SK-N-SH treated with all-trans-retinoic acid at 6 μM for 48 hours (cell line): ENCODE results near the gene MARCHF5.
A peak's percentile ranks its signal among the peaks of the same experiment; 100 is the strongest.

Experiments
- ATAC-seq: fragments of 200-7000 bp; cut with Tn5 transposase; 3 replicates; pipeline ENCODE4 v1.9.1; 2020; ENCODE audit warnings: mild to moderate bottlenecking, moderate library complexity
- ARNTL ChIP-seq: fragments of 450-650 bp; formaldehyde crosslinking; IDR thresholded peaks from 2 replicates; pipeline ENCODE4 v1.5.0; 2020; ENCODE audit warnings: low read depth, mild to moderate bottlenecking, moderate library complexity, borderline replicate concordance
- BACH2 ChIP-seq: fragments of 250-450 bp; sonication (Bioruptor Pico); IDR thresholded peaks from 2 replicates; pipeline ENCODE4 v1.9.0; 2021; ENCODE audit warnings: mild to moderate bottlenecking, borderline replicate concordance
- CREB5 ChIP-seq: fragments of 250-450 bp; sonication (Bioruptor Pico); IDR thresholded peaks from 2 replicates; pipeline ENCODE4 v1.5.1; 2020; ENCODE audit warnings: low read depth, mild to moderate bottlenecking, moderate library complexity
- ESRRG ChIP-seq: fragments of 250-450 bp; sonication (Bioruptor Pico); IDR thresholded peaks from 2 replicates; pipeline ENCODE4 v1.6.1; 2021; ENCODE audit warnings: mild to moderate bottlenecking
- GLIS3 ChIP-seq: fragments of 250-450 bp; sonication (Bioruptor Pico); IDR thresholded peaks from 2 replicates; pipeline ENCODE4 v1.5.0; 2020; ENCODE audit warnings: mild to moderate bottlenecking, moderate library complexity
- ISL1 ChIP-seq: fragments of 250-450 bp; sonication (Bioruptor Pico); IDR thresholded peaks from 2 replicates; pipeline ENCODE4 v2.1.2; 2022; ENCODE audit warnings: mild to moderate bottlenecking, moderate library complexity
- OSR1 ChIP-seq: fragments of 250-450 bp; sonication (Bioruptor Pico); IDR thresholded peaks from 2 replicates; pipeline ENCODE4 v1.8.0; 2022; ENCODE audit warnings: moderate library complexity, mild to moderate bottlenecking, inconsistent platforms
- RARB ChIP-seq: fragments of 250-450 bp; sonication (Bioruptor Pico); IDR thresholded peaks from 2 replicates; pipeline ENCODE4 v1.8.0; 2021; ENCODE audit warnings: mild to moderate bottlenecking, moderate library complexity
- SNAI2 ChIP-seq: fragments of 250-450 bp; sonication (Bioruptor Pico); IDR thresholded peaks from 2 replicates; pipeline ENCODE4 v1.5.0; 2020; ENCODE audit warnings: mild to moderate bottlenecking, moderate library complexity
- TCF4 ChIP-seq: fragments of 250-450 bp; sonication (Bioruptor Pico); IDR thresholded peaks from 2 replicates; pipeline ENCODE4 v1.8.0; 2021; ENCODE audit warnings: mild to moderate bottlenecking, moderate library complexity, borderline replicate concordance
- TOX ChIP-seq: fragments of 250-450 bp; sonication (Bioruptor Pico); IDR thresholded peaks from 2 replicates; pipeline ENCODE4 v1.8.0; 2021; ENCODE audit warnings: mild to moderate bottlenecking, moderate library complexity, borderline replicate concordance
- TSHZ2 ChIP-seq: fragments of 250-450 bp; sonication (Bioruptor Pico); IDR thresholded peaks from 2 replicates; pipeline ENCODE4 v1.5.0; 2020; ENCODE audit warnings: mild to moderate bottlenecking, moderate library complexity
- ZC3H10 ChIP-seq: fragments of 250-450 bp; sonication (Bioruptor Pico); IDR thresholded peaks from 2 replicates; pipeline ENCODE4 v1.5.1; 2021; ENCODE audit warnings: mild to moderate bottlenecking, moderate library complexity
- ZFP30 ChIP-seq: fragments of 450-650 bp; formaldehyde crosslinking; IDR thresholded peaks from 2 replicates; pipeline ENCODE4 v1.5.0; 2022; ENCODE audit warnings: mild to moderate bottlenecking, moderate library complexity
- ZNF565 ChIP-seq: fragments of 450-650 bp; formaldehyde crosslinking; conservative IDR thresholded peaks from 2 replicates; pipeline ENCODE4 v1.5.0; 2020; ENCODE audit warnings: low read depth, mild to moderate bottlenecking, moderate library complexity
- ZNF70 ChIP-seq: fragments of 450-650 bp; formaldehyde crosslinking; IDR thresholded peaks from 2 replicates; pipeline ENCODE4 v1.5.0; 2020; ENCODE audit warnings: mild to moderate bottlenecking, moderate library complexity
- ZNF8 ChIP-seq: fragments of 450-650 bp; formaldehyde crosslinking; IDR thresholded peaks from 2 replicates; pipeline ENCODE4 v1.5.0; 2020; ENCODE audit warnings: mild to moderate bottlenecking, moderate library complexity
- TF ChIP-seq, protein P1 (sequence below): fragments of 250-450 bp; sonication (Bioruptor Pico); IDR thresholded peaks from 2 replicates; pipeline ENCODE4 v1.5.1; 2021; ENCODE audit warnings: mild to moderate bottlenecking, moderate library complexity

The MARCHF5 gene

GRCh38 chr10:92291616-92291865 lies 574 bp downstream of the MARCHF5 start (continued):
- TF ChIP-seq TSHZ2 (CRISPR knock-in tag) (no peak), ESRRG (no peak)

DNA sequence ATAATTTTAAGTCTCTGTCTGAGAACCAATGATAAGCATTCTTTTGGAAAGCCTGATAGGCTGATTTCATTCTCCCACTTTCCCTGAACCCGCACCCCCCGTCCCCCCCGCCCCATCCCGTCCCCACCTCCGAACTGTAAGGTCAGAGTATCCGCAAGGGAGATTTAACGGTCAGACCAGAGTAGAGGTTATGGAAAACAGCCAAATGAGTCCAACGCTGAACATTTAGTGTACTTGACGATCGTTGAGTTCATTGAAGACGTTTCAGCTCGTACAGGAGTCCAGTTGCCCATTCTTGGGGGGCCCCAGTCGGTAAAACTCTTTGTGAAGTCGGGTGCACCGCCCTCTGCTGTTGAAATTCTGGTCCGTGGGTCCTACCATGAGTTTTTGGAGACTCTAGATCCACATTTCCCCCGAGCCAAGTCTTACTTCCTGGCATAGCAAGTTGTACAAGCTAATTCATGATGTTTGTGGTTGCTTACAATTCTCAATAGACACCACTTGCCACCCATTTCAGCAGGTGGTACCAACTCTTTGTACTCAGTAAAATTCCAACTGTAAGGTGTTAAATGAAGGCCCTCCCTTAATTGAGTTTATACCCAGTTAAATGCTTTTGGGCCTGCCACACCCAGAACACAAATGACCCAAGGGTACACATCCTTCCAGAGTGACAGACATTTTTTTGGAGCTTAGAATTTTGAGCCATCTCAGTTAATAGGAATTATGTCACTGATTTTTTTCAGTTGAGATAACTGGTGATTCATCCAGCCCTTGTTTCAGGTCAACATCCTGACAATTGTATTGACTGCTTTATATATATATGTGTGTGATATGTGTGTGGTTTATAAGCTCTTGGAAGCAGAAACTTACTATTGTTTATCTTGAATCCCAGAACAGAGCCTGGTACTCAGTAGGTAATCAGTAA lies 1.2 kb downstream of the MARCHF5 start:
- TF ChIP-seq ARNTL (CRISPR knock-in tag) (no peak), SNAI2 (no peak), ZNF565 (no peak)
- TF ChIP-seq, protein P1, sequence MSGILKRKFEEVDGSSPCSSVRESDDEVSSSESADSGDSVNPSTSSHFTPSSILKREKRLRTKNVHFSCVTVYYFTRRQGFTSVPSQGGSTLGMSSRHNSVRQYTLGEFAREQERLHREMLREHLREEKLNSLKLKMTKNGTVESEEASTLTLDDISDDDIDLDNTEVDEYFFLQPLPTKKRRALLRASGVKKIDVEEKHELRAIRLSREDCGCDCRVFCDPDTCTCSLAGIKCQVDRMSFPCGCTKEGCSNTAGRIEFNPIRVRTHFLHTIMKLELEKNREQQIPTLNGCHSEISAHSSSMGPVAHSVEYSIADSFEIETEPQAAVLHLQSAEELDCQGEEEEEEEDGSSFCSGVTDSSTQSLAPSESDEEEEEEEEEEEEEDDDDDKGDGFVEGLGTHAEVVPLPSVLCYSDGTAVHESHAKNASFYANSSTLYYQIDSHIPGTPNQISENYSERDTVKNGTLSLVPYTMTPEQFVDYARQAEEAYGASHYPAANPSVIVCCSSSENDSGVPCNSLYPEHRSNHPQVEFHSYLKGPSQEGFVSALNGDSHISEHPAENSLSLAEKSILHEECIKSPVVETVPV = no peak
- ATAC-seq = peak; percentile 7

GRCh38 chr10:92298487-92298886 lies 7.5 kb downstream of the MARCHF5 start:
- TF ChIP-seq GLIS3 (CRISPR knock-in tag) (no peak), BACH2 (CRISPR knock-in tag) (no peak), ZC3H10 (CRISPR knock-in tag) (no peak), ZNF8 (CRISPR knock-in tag) (no peak), TOX (CRISPR knock-in tag) (no peak), ARNTL (CRISPR knock-in tag) (no peak), TCF4 (CRISPR knock-in tag) (no peak), RARB (no peak)
- no peak for ATAC-seq

- no peak for ATAC-seq
- TF ChIP-seq BACH2 (CRISPR knock-in tag) (no peak), ZC3H10 (CRISPR knock-in tag) (no peak), ARNTL (CRISPR knock-in tag) (no peak), OSR1 (CRISPR knock-in tag) (no peak), ZNF70 (CRISPR knock-in tag) (no peak), ZNF565 (no peak), ZNF8 (CRISPR knock-in tag) (no peak), ISL1 (no peak), SNAI2 (no peak), GLIS3 (CRISPR knock-in tag) (no peak), TCF4 (CRISPR knock-in tag) (no peak), ZFP30 (no peak), TSHZ2 (CRISPR knock-in tag) (no peak), TOX (CRISPR knock-in tag) (no peak), CREB5 (CRISPR knock-in tag) (no peak)
- TF ChIP-seq, protein P1 = no peak
Observed at GRCh38 chr10:92303096-92303495, 12.1 kb downstream of the MARCHF5 start.
